ENCODE data around the gene LRRC27. TPM values are rescaled to one million over a fixed set of nuclear protein-coding genes. Genes with fewer than 3 reads are reported as not detected.

Gene LRRC27
- total RNA-seq, 1 donor from 2014 or later: 15.1 TPM

GRCh38 chr10:132427006-132427771, 95.2 kb downstream of the LRRC27 start:
- DNase-seq (ENCODE audit: low spot score): no peak

GRCh38 chr10:132427939-132428367, 96.0 kb downstream of the LRRC27 start:
- no peak for DNase-seq (ENCODE audit: low spot score)

- DNase-seq (ENCODE audit: low spot score): no peak
Measured at GRCh38 chr10:132428486-132428995, 96.5 kb downstream of the LRRC27 start.

Other genes starting within 250 kb of the LRRC27 start
- gene DPYSL4, start 145.2 kb upstream of the LRRC27 start, total RNA-seq: 2.1 TPM
- 10.8 TPM for gene STK32C, start 24.2 kb upstream of the LRRC27 start, total RNA-seq
- 46.0 TPM for gene PWWP2B, start 65.0 kb downstream of the LRRC27 start, total RNA-seq
- 63.5 TPM for gene INPP5A, start 205.6 kb downstream of the LRRC27 start, total RNA-seq